ENCODE data around the gene TFAM. TPM values are rescaled to one million over a fixed set of nuclear protein-coding genes. Genes with fewer than 3 reads are reported as not detected.

The TFAM gene
- total and polyA plus RNA-seq, 2 donors (not counting 1 experiment from before 2014, with no cell fraction given): 8.2 to 38.4 TPM

DNA sequence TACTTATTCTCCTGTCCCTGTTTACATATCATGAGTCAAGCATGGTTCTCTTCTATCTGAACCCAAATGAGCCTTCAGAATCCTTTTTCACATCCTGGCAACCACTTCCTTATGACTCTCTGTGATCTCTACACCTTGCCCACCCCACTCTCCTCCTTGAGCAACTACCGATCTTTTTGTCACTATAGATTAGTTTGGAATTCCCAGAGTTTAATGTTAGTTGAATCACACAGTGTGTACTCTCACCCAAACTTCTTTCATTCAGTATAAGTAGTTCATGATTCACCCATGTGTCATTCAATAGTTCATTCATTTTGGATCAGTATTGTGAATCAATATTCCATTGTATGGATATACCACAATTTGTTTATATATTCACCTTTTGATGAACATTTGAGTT, 55.3 kb downstream of the TFAM start:
- H3K27ac Mint-ChIP-seq: no peak overlapping the region
- no peaks in the 10 kb centered on the region for H3K4me1 Mint-ChIP-seq
- intact Hi-C loops (cut with micrococcal nuclease): no loop called here
- Histone ChIP-seq H3K4me2 (replicated peaks; ENCODE audit: low read depth, low read length, poor library complexity, severe bottlenecking) (no peak overlapping the region), H3K4me1 (ENCODE audit: control insufficient read depth in 2 of 2, insufficient read depth in 2 of 2, low read length in 2 of 2) (no peaks in the 10 kb centered on the region), H3K4me3 (ENCODE audit: control extremely low read depth in 1 of 5, extremely low read depth in 1 of 5, insufficient read depth in 1 of 5, low read depth in 2 of 5, low read length in 4 of 5) (no peak overlapping the region), H3K27ac (ENCODE audit: low read length in 2 of 2) (no peak overlapping the region), H3K79me2 (ENCODE audit: control insufficient read depth, insufficient read depth, low read length) (no peaks in the 10 kb centered on the region), H3K27me3 (replicated peaks in 1 of 4; ENCODE audit: control extremely low read depth in 1 of 4, control insufficient read depth in 3 of 4, insufficient read depth in 4 of 4, low read length in 3 of 4) (peaks cover 0 to 3% (median 0%) of the 10 kb centered on the region in 4 experiments), H2AFZ (ENCODE audit: insufficient read depth, low read depth, low read length, poor library complexity, severe bottlenecking) (no peak overlapping the region), H4K20me1 (ENCODE audit: control insufficient read depth, insufficient read depth, low read length, poor library complexity, severe bottlenecking) (no peaks in the 10 kb centered on the region), H3K9ac (ENCODE audit: low read length) (no peak overlapping the region), H3K36me3 (replicated peaks in 1 of 2; ENCODE audit: control extremely low read depth in 1 of 2, control insufficient read depth in 1 of 2, extremely low read depth in 1 of 2, insufficient read depth in 2 of 2, low read length in 1 of 2) (no peaks in the 10 kb centered on the region), H3K9me3 (ENCODE audit: control extremely low read depth in 1 of 3, control insufficient read depth in 2 of 3, insufficient read depth in 1 of 3, low read length in 2 of 3) (no peaks in the 10 kb centered on the region)
- DNase-seq: no peak
- TF ChIP-seq, protein P1, sequence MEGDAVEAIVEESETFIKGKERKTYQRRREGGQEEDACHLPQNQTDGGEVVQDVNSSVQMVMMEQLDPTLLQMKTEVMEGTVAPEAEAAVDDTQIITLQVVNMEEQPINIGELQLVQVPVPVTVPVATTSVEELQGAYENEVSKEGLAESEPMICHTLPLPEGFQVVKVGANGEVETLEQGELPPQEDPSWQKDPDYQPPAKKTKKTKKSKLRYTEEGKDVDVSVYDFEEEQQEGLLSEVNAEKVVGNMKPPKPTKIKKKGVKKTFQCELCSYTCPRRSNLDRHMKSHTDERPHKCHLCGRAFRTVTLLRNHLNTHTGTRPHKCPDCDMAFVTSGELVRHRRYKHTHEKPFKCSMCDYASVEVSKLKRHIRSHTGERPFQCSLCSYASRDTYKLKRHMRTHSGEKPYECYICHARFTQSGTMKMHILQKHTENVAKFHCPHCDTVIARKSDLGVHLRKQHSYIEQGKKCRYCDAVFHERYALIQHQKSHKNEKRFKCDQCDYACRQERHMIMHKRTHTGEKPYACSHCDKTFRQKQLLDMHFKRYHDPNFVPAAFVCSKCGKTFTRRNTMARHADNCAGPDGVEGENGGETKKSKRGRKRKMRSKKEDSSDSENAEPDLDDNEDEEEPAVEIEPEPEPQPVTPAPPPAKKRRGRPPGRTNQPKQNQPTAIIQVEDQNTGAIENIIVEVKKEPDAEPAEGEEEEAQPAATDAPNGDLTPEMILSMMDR (IDR thresholded peaks at IDR 0.05): no peak
- no peak for TF ChIP-seq EZH2 (IDR thresholded peaks at IDR 0.05; ENCODE audit: borderline replicate concordance, insufficient read depth, low read depth, low read length, poor library complexity, severe bottlenecking)
- no peak for ATAC-seq (ENCODE audit: low read depth)
- CTCF ChIA-PET: no interaction called here
- no CpG with 5 or more reads among the region's 1 CpG for whole genome bisulfite sequencing (ENCODE audit: insufficient coverage)
- H3K4me3 Mint-ChIP-seq: no peak overlapping the region
- peaks cover 15% of the 10 kb centered on the region for H3K27me3 Mint-ChIP-seq
- POLR2A ChIA-PET: no interaction called here
- peaks cover 5% of the 10 kb centered on the region for H3K9me3 Mint-ChIP-seq (ENCODE audit: insufficient read depth)

DNA sequence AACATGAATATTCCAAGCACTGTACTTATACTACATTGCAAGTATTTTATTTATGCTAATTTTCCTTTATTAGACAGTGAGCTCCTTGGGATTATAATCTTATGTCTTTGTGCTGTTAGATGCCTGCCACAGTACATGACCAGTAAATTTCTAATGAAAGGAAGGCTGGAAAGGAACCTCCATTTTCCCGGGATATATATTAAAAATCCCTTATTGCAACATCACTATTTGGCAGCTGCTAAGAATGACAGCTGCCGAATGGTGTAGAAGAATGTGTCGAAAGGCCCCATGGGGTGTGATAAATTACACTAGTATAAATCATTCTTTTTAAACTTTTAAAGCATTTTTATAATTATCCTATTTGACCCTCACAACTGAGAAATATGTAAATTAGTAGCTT, 59.1 kb downstream of the TFAM start:
- DNase-seq (no peak), ATAC-seq (ENCODE audit: low read depth) (no peak)
- H3K4me2 ChIP-seq (replicated peaks; ENCODE audit: low read depth, low read length, poor library complexity, severe bottlenecking): no peak overlapping the region
- H3K36me3 ChIP-seq (replicated peaks in 1 of 2; ENCODE audit: control extremely low read depth in 1 of 2, control insufficient read depth in 1 of 2, extremely low read depth in 1 of 2, insufficient read depth in 2 of 2, low read length in 1 of 2): no peaks in the 10 kb centered on the region
- H3K9me3 Mint-ChIP-seq (ENCODE audit: insufficient read depth): peaks cover 5% of the 10 kb centered on the region
- no peak overlapping the region for H2AFZ ChIP-seq (ENCODE audit: insufficient read depth, low read depth, low read length, poor library complexity, severe bottlenecking)
- ChIA-PET POLR2A (no interaction called here), CTCF (no interaction called here)
- no peaks in the 10 kb centered on the region for H3K4me1 ChIP-seq (ENCODE audit: control insufficient read depth in 2 of 2, insufficient read depth in 2 of 2, low read length in 2 of 2)
- TF ChIP-seq EZH2 (IDR thresholded peaks at IDR 0.05; ENCODE audit: borderline replicate concordance, insufficient read depth, low read depth, low read length, poor library complexity, severe bottlenecking): no peak
- TF ChIP-seq, protein P1 (IDR thresholded peaks at IDR 0.05): no peak
- peaks cover 12% of the 10 kb centered on the region for H3K27me3 Mint-ChIP-seq
- no peak overlapping the region for H3K4me3 ChIP-seq (ENCODE audit: control extremely low read depth in 1 of 5, extremely low read depth in 1 of 5, insufficient read depth in 1 of 5, low read depth in 2 of 5, low read length in 4 of 5)
- H3K9ac ChIP-seq (ENCODE audit: low read length): no peak overlapping the region
- H4K20me1 ChIP-seq (ENCODE audit: control insufficient read depth, insufficient read depth, low read length, poor library complexity, severe bottlenecking): no peaks in the 10 kb centered on the region
- no peaks in the 10 kb centered on the region for H3K79me2 ChIP-seq (ENCODE audit: control insufficient read depth, insufficient read depth, low read length)
- H3K9me3 ChIP-seq (ENCODE audit: control extremely low read depth in 1 of 3, control insufficient read depth in 2 of 3, insufficient read depth in 1 of 3, low read length in 2 of 3): peaks cover 0 to 12% (median 0%) of the 10 kb centered on the region in 3 donors
- no peak overlapping the region for H3K27ac ChIP-seq (ENCODE audit: low read length in 2 of 2)
- H3K4me3 Mint-ChIP-seq: no peak overlapping the region
- no peaks in the 10 kb centered on the region for H3K27me3 ChIP-seq (replicated peaks in 1 of 4; ENCODE audit: control extremely low read depth in 1 of 4, control insufficient read depth in 3 of 4, insufficient read depth in 4 of 4, low read length in 3 of 4)
- no peaks in the 10 kb centered on the region for H3K4me1 Mint-ChIP-seq
- WGBS (ENCODE audit: insufficient coverage): no CpG with 5 or more reads among the region's 3 CpGs
- H3K27ac Mint-ChIP-seq: no peak overlapping the region
- intact Hi-C loops (cut with micrococcal nuclease): no loop called here

Data from B cell (primary cell).